Stimulated activated naive CD8-positive, alpha-beta T cell treated with anti-CD3 and anti-CD28 coated beads, Interleukin-15, Interleukin-2, amounts not matched to agents 100 ng/mL and 50 ng/mL, for 24 hours (primary cell): ENCODE measurements around the gene PCCA.
A peak's percentile ranks its signal among the peaks of the same experiment; 100 is the strongest.
"Not testable (repeated sequence)": the region's sequence is repeated elsewhere in the genome, so short reads cannot be mapped to it uniquely, and the experiment has no call there.

Experiments
- H3K27ac Mint-ChIP-seq: one replicate; pipeline ENCODE4 v1.8.0; 2021; ENCODE audit warnings: mild to moderate bottlenecking, mixed read lengths
- H3K27me3 Mint-ChIP-seq: one replicate; pipeline ENCODE4 v1.8.0; 2021; ENCODE audit warnings: mixed read lengths
- H3K36me3 Mint-ChIP-seq: one replicate; pipeline ENCODE4 v1.8.0; 2021; ENCODE audit warnings: low read depth, mixed read lengths
- H3K4me1 Mint-ChIP-seq: one replicate; pipeline ENCODE4 v1.8.0; 2021; ENCODE audit warnings: low read depth, mixed read lengths
- H3K4me3 Mint-ChIP-seq: one replicate; pipeline ENCODE4 v1.8.0; 2021; ENCODE audit warnings: mild to moderate bottlenecking, mixed read lengths
- H3K9me3 Mint-ChIP-seq: one replicate; pipeline ENCODE4 v1.8.0; 2021; ENCODE audit warnings: mixed read lengths

Gene PCCA

DNA sequence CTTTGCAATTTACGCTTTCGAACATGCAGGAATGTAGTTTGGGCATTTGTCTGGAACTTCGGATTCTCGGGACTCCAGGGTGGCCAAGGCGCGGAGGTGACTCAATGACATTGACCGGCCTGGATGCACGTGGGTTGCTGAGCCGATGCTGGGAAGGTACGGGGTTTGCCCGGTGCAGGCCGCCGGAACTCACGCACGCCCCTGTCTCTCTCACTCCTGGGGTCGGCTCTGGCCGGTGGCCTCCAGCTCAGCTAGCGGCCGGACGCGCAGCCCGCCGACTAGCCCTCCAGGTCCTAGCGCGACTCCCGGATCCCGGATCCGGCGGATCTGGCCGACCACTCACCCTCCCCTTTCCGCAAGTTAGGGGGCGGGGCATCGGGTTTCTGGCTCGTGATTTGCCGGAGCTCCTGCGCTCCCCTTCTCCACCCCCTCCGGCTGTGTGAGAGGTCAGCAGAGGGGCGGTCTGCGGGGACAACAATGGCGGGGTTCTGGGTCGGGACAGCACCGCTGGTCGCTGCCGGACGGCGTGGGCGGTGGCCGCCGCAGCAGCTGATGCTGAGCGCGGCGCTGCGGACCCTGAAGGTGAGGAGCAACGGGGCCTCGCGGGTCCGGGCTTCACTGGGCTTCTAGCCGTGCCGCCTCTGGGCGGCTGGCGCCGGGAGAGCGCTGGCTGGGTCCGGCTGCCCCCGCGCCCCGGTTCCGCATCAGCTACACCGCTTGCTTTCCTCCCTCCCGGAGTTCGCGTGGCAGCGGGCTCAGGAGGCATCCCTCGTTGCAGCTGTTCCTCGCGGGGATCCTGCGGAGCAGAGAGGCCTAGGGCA is at the start of gene PCCA:
TSS of gene PCCA (plus strand) at position 450 of the 821 bp plus-strand sequence. CDS start at position 478, 28 bp downstream.
- H3K36me3 Mint-ChIP-seq: peaks cover 9% of the 10 kb centered on the region
- no peaks in the 10 kb centered on the region for H3K27me3 Mint-ChIP-seq
- peak within 1 kb of the TSS; percentile 65 for H3K27ac Mint-ChIP-seq
- H3K4me1 Mint-ChIP-seq: peaks cover 22% of the 10 kb centered on the region
- H3K9me3 Mint-ChIP-seq: no peaks in the 10 kb centered on the region
- H3K4me3 Mint-ChIP-seq: peak within 1 kb of the TSS; percentile 93

DNA sequence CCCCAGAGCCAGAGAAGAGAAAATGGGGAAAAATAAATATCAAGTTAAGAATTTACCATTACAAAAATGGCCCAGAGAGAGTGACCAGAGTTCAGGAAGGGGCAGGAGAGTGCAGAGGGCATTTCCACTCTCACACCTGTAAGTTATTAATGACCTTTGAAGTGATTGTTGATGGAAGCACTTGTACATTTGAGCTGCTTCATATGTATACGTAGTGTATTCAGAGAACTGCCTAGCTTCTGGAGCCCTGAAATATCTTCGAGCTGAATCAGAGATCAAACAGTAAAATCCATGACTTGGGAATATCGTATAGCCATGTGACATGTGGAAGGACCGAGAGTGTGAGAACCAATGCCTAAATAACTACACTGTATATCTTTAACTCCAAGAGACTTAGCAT is 49.2 kb upstream of the PCCA start:
- no peak overlapping the region for H3K27ac Mint-ChIP-seq
- no peaks in the 10 kb centered on the region for H3K27me3 Mint-ChIP-seq
- no peaks in the 10 kb centered on the region for H3K36me3 Mint-ChIP-seq
- H3K4me1 Mint-ChIP-seq: no peaks in the 10 kb centered on the region
- no peak overlapping the region for H3K4me3 Mint-ChIP-seq
- no peaks in the 10 kb centered on the region for H3K9me3 Mint-ChIP-seq

- no peaks in the 10 kb centered on the region for H3K9me3 Mint-ChIP-seq
- H3K27ac Mint-ChIP-seq: no peak overlapping the region
- no peaks in the 10 kb centered on the region for H3K36me3 Mint-ChIP-seq
- H3K4me3 Mint-ChIP-seq: no peak overlapping the region
- H3K4me1 Mint-ChIP-seq: no peaks in the 10 kb centered on the region
- no peaks in the 10 kb centered on the region for H3K27me3 Mint-ChIP-seq
These were observed 48.7 kb upstream of the PCCA start for GRCh38 chr13:100040196-100040595.

GRCh38 chr13:100044936-100045335 is 44.0 kb upstream of the PCCA start:
- H3K9me3 Mint-ChIP-seq: no peaks in the 10 kb centered on the region
- no peak overlapping the region for H3K4me3 Mint-ChIP-seq
- no peaks in the 10 kb centered on the region for H3K27me3 Mint-ChIP-seq
- H3K36me3 Mint-ChIP-seq: no peaks in the 10 kb centered on the region
- no peak overlapping the region for H3K27ac Mint-ChIP-seq
- no peaks in the 10 kb centered on the region for H3K4me1 Mint-ChIP-seq

GRCh38 chr13:100045355-100045754 is 43.5 kb upstream of the PCCA start:
- no peaks in the 10 kb centered on the region for H3K36me3 Mint-ChIP-seq
- no peak overlapping the region for H3K27ac Mint-ChIP-seq
- no peaks in the 10 kb centered on the region for H3K4me1 Mint-ChIP-seq
- H3K4me3 Mint-ChIP-seq: no peak overlapping the region
- no peaks in the 10 kb centered on the region for H3K9me3 Mint-ChIP-seq
- no peaks in the 10 kb centered on the region for H3K27me3 Mint-ChIP-seq

- no peaks in the 10 kb centered on the region for H3K36me3 Mint-ChIP-seq
- no peaks in the 10 kb centered on the region for H3K27me3 Mint-ChIP-seq
- H3K27ac Mint-ChIP-seq: no peak overlapping the region
- no peaks in the 10 kb centered on the region for H3K4me1 Mint-ChIP-seq
- H3K9me3 Mint-ChIP-seq: no peaks in the 10 kb centered on the region
- H3K4me3 Mint-ChIP-seq: no peak overlapping the region
These were observed 37.8 kb upstream of the PCCA start for GRCh38 chr13:100051070-100051469.

DNA sequence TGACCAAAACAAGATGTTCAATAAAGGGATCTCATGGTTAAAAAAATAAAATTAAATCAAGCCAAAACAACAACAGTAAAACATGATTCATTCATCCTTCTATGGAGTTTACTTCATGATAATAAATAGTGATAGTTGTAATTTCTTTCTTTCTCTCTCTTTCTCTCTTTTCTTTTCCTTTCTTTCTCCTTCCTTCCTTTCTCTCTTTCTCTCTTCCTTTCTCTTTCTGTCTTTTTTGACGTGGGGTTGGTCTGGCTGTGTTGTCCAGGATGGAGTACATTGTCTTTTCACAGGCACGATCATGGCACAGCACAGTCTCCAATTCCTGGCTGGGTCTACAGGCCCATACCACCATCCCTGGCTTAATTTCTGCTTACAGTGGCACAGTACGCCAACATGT is 29.1 kb upstream of the PCCA start:
- Mint-ChIP-seq H3K9me3 (no peaks in the 10 kb centered on the region), H3K36me3 (no peaks in the 10 kb centered on the region), H3K4me3 (no peak overlapping the region), H3K27ac (no peak overlapping the region), H3K27me3 (peaks cover 21% of the 10 kb centered on the region), H3K4me1 (no peaks in the 10 kb centered on the region)

GRCh38 chr13:100063333-100063732 is 25.6 kb upstream of the PCCA start:
- Mint-ChIP-seq H3K9me3 (no peaks in the 10 kb centered on the region), H3K27me3 (peaks cover 22% of the 10 kb centered on the region), H3K27ac (no peak overlapping the region), H3K36me3 (no peaks in the 10 kb centered on the region), H3K4me1 (no peaks in the 10 kb centered on the region), H3K4me3 (no peak overlapping the region)

DNA sequence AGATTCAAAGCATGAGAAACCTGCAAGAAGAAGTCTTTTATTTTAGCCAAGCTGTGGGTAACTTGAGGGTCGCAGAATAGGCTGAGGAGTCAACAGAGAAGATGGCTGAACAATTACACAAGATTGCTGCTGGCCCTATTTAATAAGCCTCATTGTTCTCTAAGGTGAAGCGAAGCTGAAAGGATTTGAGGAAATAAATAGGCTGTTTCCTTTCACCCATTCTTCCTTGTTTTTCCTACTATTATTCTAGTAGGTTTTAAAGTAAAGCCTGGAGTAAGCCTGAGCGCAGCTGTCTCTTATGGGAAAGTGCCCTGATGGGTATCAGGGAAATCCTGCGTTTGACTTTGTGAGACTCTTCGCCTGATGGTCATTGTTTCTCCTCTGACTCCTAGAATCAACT is 25.0 kb upstream of the PCCA start:
- H3K27me3 Mint-ChIP-seq: peaks cover 22% of the 10 kb centered on the region
- no peaks in the 10 kb centered on the region for H3K9me3 Mint-ChIP-seq
- H3K4me3 Mint-ChIP-seq: no peak overlapping the region
- no peaks in the 10 kb centered on the region for H3K4me1 Mint-ChIP-seq
- H3K27ac Mint-ChIP-seq: no peak overlapping the region
- H3K36me3 Mint-ChIP-seq: no peaks in the 10 kb centered on the region

GRCh38 chr13:100068133-100068931 is 20.6 kb upstream of the PCCA start:
- no peaks in the 10 kb centered on the region for H3K9me3 Mint-ChIP-seq
- H3K4me1 Mint-ChIP-seq: no peaks in the 10 kb centered on the region
- H3K27me3 Mint-ChIP-seq: peaks cover 11% of the 10 kb centered on the region
- H3K4me3 Mint-ChIP-seq: no peak overlapping the region
- H3K36me3 Mint-ChIP-seq: no peaks in the 10 kb centered on the region
- no peak overlapping the region for H3K27ac Mint-ChIP-seq

DNA sequence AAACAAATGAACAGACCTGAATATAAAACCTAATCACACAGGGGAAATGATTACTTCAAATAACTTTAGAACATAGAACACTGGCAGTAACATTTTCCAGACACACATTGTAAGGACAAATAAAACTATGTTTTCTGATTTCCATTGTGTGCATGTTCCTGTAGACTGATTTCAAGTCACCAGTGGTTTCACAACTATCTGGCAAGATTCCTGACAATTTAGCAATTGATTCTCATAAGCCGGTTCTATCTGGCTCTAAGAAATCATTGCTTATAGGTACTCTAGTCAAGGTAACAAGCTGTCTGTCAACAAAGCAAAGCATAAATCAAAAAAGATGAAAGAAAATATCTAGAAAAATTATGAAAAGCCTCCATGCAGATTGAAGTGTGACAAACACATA is 19.6 kb upstream of the PCCA start:
- no peak overlapping the region for H3K4me3 Mint-ChIP-seq
- no peaks in the 10 kb centered on the region for H3K36me3 Mint-ChIP-seq
- peaks cover 7% of the 10 kb centered on the region for H3K27me3 Mint-ChIP-seq
- H3K27ac Mint-ChIP-seq: no peak overlapping the region
- no peaks in the 10 kb centered on the region for H3K9me3 Mint-ChIP-seq
- H3K4me1 Mint-ChIP-seq: no peaks in the 10 kb centered on the region

DNA sequence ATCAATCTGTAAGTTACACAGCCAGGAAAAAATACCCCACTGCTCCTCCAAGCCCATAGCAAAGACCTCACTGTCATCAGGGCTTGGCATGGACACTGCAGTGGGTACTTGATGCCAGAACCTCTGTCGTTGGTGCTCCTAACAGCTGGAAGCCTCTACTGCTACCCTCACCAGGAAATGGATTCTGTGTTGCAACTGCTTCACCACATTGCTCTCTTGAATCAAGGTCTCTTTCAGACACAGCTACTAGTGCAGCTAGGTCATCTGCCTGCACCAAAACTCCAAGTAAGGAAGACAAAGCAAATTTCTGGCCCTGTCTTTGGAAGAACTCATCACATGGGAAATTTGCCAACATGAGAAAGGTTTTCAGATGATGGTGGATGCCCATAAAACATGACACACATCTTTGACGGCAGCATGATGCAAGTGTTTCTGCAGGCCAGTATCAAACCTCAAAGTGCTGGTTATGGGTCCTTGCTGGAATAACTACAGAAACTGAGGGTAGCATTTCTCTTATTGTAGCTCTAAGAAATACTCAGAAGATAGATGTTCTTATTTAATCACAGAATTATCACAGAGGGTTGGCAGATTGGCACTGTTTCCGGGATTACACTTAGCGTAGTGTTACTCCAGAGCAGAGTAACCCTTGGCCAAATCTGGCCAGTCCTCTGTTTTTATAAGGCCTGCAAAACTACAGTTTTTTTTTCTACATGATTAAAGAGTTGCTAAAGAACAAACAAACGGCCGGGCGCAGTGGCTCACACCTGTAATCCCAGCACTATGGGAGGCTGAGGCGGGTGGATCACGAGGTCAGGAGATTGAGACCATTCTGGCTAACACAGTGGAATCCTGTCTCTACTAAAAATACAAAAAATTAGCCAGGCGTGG is 12.9 kb upstream of the PCCA start:
- no peaks in the 10 kb centered on the region for H3K36me3 Mint-ChIP-seq
- no peaks in the 10 kb centered on the region for H3K9me3 Mint-ChIP-seq
- H3K4me3 Mint-ChIP-seq: no peak overlapping the region
- no peaks in the 10 kb centered on the region for H3K27me3 Mint-ChIP-seq
- no peak overlapping the region for H3K27ac Mint-ChIP-seq
- H3K4me1 Mint-ChIP-seq: no peaks in the 10 kb centered on the region

- not testable (repeated sequence) for H3K27me3 Mint-ChIP-seq, H3K36me3 Mint-ChIP-seq, H3K27ac Mint-ChIP-seq, H3K4me3 Mint-ChIP-seq, H3K9me3 Mint-ChIP-seq
- H3K4me1 Mint-ChIP-seq: peaks cover 10% of the 10 kb centered on the region
These were observed 9.9 kb upstream of the PCCA start for GRCh38 chr13:100079003-100079402.

- peak overlapping the region; percentile 65 for H3K27ac Mint-ChIP-seq
- H3K36me3 Mint-ChIP-seq, H3K27me3 Mint-ChIP-seq, H3K9me3 Mint-ChIP-seq, H3K4me3 Mint-ChIP-seq: not testable (repeated sequence)
- H3K4me1 Mint-ChIP-seq: peaks cover 13% of the 10 kb centered on the region
These were observed 5.5 kb upstream of the PCCA start for GRCh38 chr13:100083401-100083800.

- peaks cover 28% of the 10 kb centered on the region for H3K4me1 Mint-ChIP-seq
- peak overlapping the region; percentile 38 for H3K27ac Mint-ChIP-seq
- H3K36me3 Mint-ChIP-seq: peaks cover 9% of the 10 kb centered on the region
- H3K4me3 Mint-ChIP-seq: peak overlapping the region; percentile 93
- H3K27me3 Mint-ChIP-seq: no peaks in the 10 kb centered on the region
- H3K9me3 Mint-ChIP-seq: no peaks in the 10 kb centered on the region
These were observed 635 bp upstream of the PCCA start for GRCh38 chr13:100088273-100088643.
